Panc1 (cell line): Measurements from ENCODE around the gene TDRD15. TPM values are rescaled to one million over a fixed set of nuclear protein-coding genes. Genes with fewer than 3 reads are reported as not detected.
"Not testable (repeated sequence)": the region's sequence is repeated elsewhere in the genome, so short reads cannot be mapped to it uniquely, and the experiment has no call there.

Experiments
- ATAC-seq: fragments of 200-7000 bp; cut with Tn5 transposase; 2 replicates; pipeline ENCODE4 v1.9.1; 2020; ENCODE audit warnings: mild to moderate bottlenecking, moderate library complexity
- BruUV-seq: library from RNA; stranded (reverse); fragments of 400-500 nt; replicated peaks from 2 replicates; lab custom pipeline; 2021; lab: Mats Ljungman, UMichigan
- CTCF ChIA-PET: fragments of 300-600 bp; sonication (Branson Sonifier 250); formaldehyde crosslinking; loops from one replicate; lab custom pipeline; 2022; ENCODE audit warnings: antibody characterized with exemption; lab: Charles Lee
- POLR2A ChIA-PET: fragments of 300-600 bp; sonication (Branson Sonifier 250); formaldehyde crosslinking; loops from one replicate; lab custom pipeline; 2022; ENCODE audit warnings: antibody characterized with exemption; lab: Charles Lee
- DNase-seq: peaks from one replicate; pipeline ENCODE4 v3.0.0-alpha.2; 2010; ENCODE audit warnings: low read depth, low spot score
- H3K27ac ChIP-seq: 2 replicates; pipeline ENCODE4 v1.5.1; 2011; ENCODE audit warnings: mild to moderate bottlenecking, low read length, inconsistent platforms
- H3K27me3 ChIP-seq: fragments of 200-500 bp; sonication (Bioruptor generic); 2 replicates; pipeline ENCODE4 v1.6.0; 2014; ENCODE audit warnings: low read length, inconsistent platforms; ENCODE audit not compliant: control insufficient read depth, insufficient read depth
- H3K36me3 ChIP-seq: fragments of 200-500 bp; sonication (Bioruptor generic); 2 replicates; pipeline ENCODE4 v1.5.1; 2014; ENCODE audit warnings: inconsistent platforms, mild to moderate bottlenecking, low read length, moderate library complexity; ENCODE audit not compliant: control insufficient read depth, insufficient read depth
- H3K4me1 ChIP-seq: 2 replicates; pipeline ENCODE4 v1.5.1; 2011; ENCODE audit warnings: inconsistent platforms, mild to moderate bottlenecking, low read length, moderate library complexity; ENCODE audit not compliant: control insufficient read depth, insufficient read depth
- H3K4me3 ChIP-seq, 2 experiments: 2 replicates each; pipeline ENCODE4 v1.5.1; 2011 to 2012; ENCODE audit warnings: low read depth in 2 of 2, low read length in 2 of 2, mild to moderate bottlenecking in 2 of 2, inconsistent platforms in 1 of 2, moderate library complexity in 1 of 2
- H3K9me3 ChIP-seq: fragments of 200-500 bp; sonication (Bioruptor generic); 2 replicates; pipeline ENCODE4 v1.5.1; 2014; ENCODE audit warnings: low read depth, mild to moderate bottlenecking, inconsistent platforms, low read length, moderate library complexity; ENCODE audit not compliant: control insufficient read depth, insufficient read depth
- CTCF ChIP-seq: fragments of 450-650 bp; IDR thresholded peaks from 2 replicates; pipeline ENCODE4 v1.5.1; 2017; ENCODE audit warnings: mild to moderate bottlenecking
- POLR2AphosphoS5 ChIP-seq: IDR thresholded peaks from 2 replicates; pipeline ENCODE4 v1.6.1; 2012; ENCODE audit warnings: mild to moderate bottlenecking, low read depth, low read length, moderate library complexity
- REST ChIP-seq, 2 experiments: IDR thresholded peaks; 2 replicates each; pipeline ENCODE4 v1.6.1; 2011 to 2012; ENCODE audit warnings: low read depth in 2 of 2, control low read depth in 1 of 2, low read length in 1 of 2, mild to moderate bottlenecking in 1 of 2, moderate library complexity in 1 of 2; ENCODE audit not compliant: insufficient read depth in 1 of 2
- SIN3A ChIP-seq: IDR thresholded peaks from 2 replicates; pipeline ENCODE4 v1.6.1; 2012; ENCODE audit warnings: low read depth, mild to moderate bottlenecking, low read length, moderate library complexity, borderline replicate concordance; ENCODE audit not compliant: insufficient read depth
- TCF7L2 ChIP-seq: IDR thresholded peaks from 2 replicates; pipeline ENCODE4 v1.6.1; 2011; ENCODE audit warnings: mild to moderate bottlenecking, low read depth, low read length, inconsistent platforms
- in situ Hi-C: cut with HindIII; loops from 2 replicates; pipeline ENCODE4 v1.10.0; 2016; ENCODE audit warnings: low sequenced_read_pairs, low pct_unique_long_range_greater_than_20kb
- intact Hi-C: fragments of 100-400 bp; cut with micrococcal nuclease; formaldehyde crosslinking; loops from one replicate; pipeline ENCODE4 v1.10.0; 2022; ENCODE audit not compliant: unreplicated experiment
- total RNA-seq: library from RNA; stranded (reverse); gene quantifications from one replicate; pipeline ENCODE4 v1.2.1, GENCODE V29; 2021; ENCODE audit not compliant: unreplicated experiment

Gene TDRD15
- total RNA-seq, 1 experiment from 2014 or later, result not detected

GRCh38 chr2:21146638-21147037 is 22.9 kb downstream of the TDRD15 start:
- DNase-seq (no peak), ATAC-seq (no peak)
- BruUV-seq, result no TSS peak
- Histone ChIP-seq H3K4me3 (no peak overlapping the region), H3K9me3 (no peaks in the 10 kb centered on the region), H3K27ac (no peak overlapping the region), H3K4me1 (no peaks in the 10 kb centered on the region), H3K27me3 (no peaks in the 10 kb centered on the region), H3K36me3 (no peaks in the 10 kb centered on the region; the same call in 1 of the 2 replicates)
- in situ Hi-C loops (no loop called here), intact Hi-C loops (no loop called here)
- TF ChIP-seq SIN3A, result no peak
- POLR2A ChIA-PET, result no interaction called here
- CTCF ChIA-PET, result no interaction called here

GRCh38 chr2:21148718-21149117 is 24.9 kb downstream of the TDRD15 start:
- no peak for TF ChIP-seq REST (IDR thresholded peaks at IDR 0.05; ENCODE audit: insufficient read depth in 1 of 2, low read depth in 2 of 2, low read length in 1 of 2)
- no peak for TF ChIP-seq TCF7L2
- no peak for TF ChIP-seq POLR2AphosphoS5
- TF ChIP-seq SIN3A, result no peak
- TF ChIP-seq CTCF, result no peak
- no peak for DNase-seq
- Histone ChIP-seq H3K27ac (no peak overlapping the region), H3K27me3 (no peaks in the 10 kb centered on the region), H3K36me3 (no peaks in the 10 kb centered on the region; the same call in 1 of the 2 replicates), H3K4me1 (no peaks in the 10 kb centered on the region), H3K9me3 (no peaks in the 10 kb centered on the region), H3K4me3 (no peak overlapping the region)
- CTCF ChIA-PET, result no interaction called here
- ATAC-seq, result no peak
- intact Hi-C loops (no loop called here), in situ Hi-C loops (no loop called here)
- POLR2A ChIA-PET, result no interaction called here
- BruUV-seq, result no TSS peak

- ATAC-seq, H3K4me1 ChIP-seq, BruUV-seq, H3K27me3 ChIP-seq, POLR2A ChIA-PET, intact Hi-C loops, H3K27ac ChIP-seq, H3K36me3 ChIP-seq, DNase-seq, in situ Hi-C loops, CTCF ChIA-PET, H3K4me3 ChIP-seq, H3K9me3 ChIP-seq: not testable (repeated sequence)
Measured at GRCh38 chr2:21151234-21151633, 27.5 kb downstream of the TDRD15 start.
